ENCODE results near the gene TRIM62.

DNA sequence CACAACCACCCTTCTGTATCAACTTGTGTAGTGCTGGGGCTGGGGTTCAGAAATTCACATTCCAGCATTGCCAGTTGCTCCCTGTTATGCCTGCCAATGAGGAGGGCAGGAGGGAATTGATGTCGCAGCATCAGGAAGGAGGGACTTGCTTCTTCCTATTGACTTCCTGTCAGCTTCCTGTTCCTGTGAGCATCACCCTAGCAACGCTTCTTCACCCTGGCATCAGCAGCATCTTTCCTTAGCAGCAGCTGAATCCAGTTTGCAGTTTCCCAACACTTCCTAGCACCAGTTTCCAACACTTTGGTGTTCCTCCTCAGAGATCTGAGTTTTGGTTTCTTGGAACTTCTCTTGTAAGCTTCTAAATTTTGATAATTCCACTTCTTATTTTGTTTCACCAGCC, 8.9 kb upstream of the TRIM62 start:
- no peak for TF ChIP-seq CTCF (IDR thresholded peaks at IDR 0.05)
- no peak for TF ChIP-seq EZH2 (IDR thresholded peaks at IDR 0.05)
- TF ChIP-seq EZH2phosphoT487 (IDR thresholded peaks at IDR 0.05), result no peak
